GM21619 (cell line): ENCODE measurements around the gene FGF10.

Source experiments
- ATAC-seq: cut with Tn5 transposase; IDR thresholded peaks from one replicate; pipeline ENCODE4 v1.9.1; 2021; ENCODE audit not compliant: unreplicated experiment

Gene FGF10

DNA sequence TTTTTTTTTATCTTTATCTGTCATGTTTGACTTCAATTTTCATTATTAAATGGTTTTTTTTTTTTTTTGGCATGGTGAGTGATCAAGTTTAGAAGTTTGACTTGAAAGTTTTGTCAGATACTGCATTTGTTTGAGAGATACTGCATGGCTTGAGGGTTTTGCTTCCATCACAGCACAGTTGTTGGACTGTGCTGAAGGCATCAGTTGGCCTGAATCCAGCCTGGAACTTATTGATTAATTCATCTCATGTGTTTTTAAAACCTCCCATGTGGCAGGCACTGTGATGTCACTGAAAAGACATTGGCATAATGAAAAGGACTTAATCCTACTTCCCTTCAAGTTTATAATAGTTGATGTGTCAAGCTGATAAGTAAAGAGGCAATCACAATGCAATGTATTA, 128.4 kb downstream of the FGF10 start:
- ATAC-seq, result no peak

DNA sequence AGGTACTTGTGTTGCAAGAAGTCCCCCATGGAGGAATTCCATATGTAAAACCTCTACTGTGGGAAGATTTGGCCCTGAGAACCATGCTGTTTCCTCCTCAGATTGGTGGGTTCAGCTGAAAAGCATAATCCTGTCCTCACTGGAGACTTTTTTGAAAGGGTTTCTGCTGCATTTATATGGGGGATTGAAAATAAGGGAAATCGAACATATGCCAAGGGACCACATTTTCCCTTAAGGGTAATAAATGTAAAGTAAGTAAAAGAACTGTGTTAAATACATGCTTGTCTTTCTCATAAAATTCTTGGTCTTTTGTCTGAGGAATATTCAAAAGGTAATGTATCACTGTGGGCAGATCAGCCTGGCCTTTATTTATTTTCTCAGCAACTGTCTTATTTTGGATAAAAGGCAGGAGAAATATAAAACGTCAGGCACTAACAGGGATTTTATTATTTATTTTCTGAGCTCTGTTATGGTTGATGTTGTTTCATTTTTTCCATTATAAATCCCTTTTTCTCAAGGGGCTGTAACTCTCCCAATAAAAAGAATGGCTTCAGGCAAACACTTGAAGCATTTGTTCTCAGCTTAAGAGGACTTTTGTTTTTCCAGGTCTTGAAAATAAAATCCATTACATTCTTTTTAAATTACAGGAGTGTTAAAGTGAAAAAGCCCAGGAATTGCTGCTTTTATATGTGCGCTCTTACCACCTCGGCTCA, 131.4 kb downstream of the FGF10 start:
- no peak for ATAC-seq

DNA sequence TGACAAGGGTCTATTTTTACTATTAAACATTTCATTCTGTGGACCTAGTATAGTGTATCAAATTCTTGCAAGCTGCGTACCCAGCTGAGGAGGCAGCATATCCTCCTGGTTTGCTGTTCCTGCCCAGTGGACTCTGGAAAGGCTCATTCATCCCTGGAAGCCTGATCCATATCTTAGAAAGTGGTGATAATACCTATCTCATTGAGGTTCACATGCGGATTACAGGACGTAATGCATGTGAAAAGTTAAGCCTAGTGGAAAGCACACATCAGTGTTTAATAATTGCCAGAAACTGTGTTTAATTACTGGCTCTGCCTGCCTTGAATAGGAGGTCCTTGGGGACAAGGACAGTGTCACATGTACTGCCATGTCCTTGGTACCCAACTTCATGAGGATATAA, 132.0 kb downstream of the FGF10 start:
- ATAC-seq, result no peak
